Mesothelial cell of epicardium (in vitro differentiated cells): ENCODE measurements around the gene PPM1D. TPM values are rescaled to one million over a fixed set of nuclear protein-coding genes. Genes with fewer than 3 reads are reported as not detected.
"Not testable (repeated sequence)": the region's sequence is repeated elsewhere in the genome, so short reads cannot be mapped to it uniquely, and the experiment has no call there.

Experiments used
- DNase-seq, 2 experiments: peaks; one replicate each; pipeline ENCODE4 v3.0.0; 2021; ENCODE audit warnings: low spot score in 2 of 2; ENCODE audit not compliant: unreplicated experiment in 2 of 2
- H3K27ac Mint-ChIP-seq: 2 replicates; pipeline ENCODE4 v1.8.0; 2021; ENCODE audit warnings: mixed read lengths
- H3K27me3 Mint-ChIP-seq: 2 replicates; pipeline ENCODE4 v1.8.0; 2021; ENCODE audit warnings: low read depth, mixed read lengths
- H3K36me3 Mint-ChIP-seq: 2 replicates; pipeline ENCODE4 v1.8.0; 2021; ENCODE audit warnings: mixed read lengths
- H3K4me1 Mint-ChIP-seq: 2 replicates; pipeline ENCODE4 v1.8.0; 2021; ENCODE audit warnings: mixed read lengths
- H3K4me3 Mint-ChIP-seq: 2 replicates; pipeline ENCODE4 v1.8.0; 2021; ENCODE audit warnings: mild to moderate bottlenecking, moderate library complexity, mixed read lengths
- H3K9me3 Mint-ChIP-seq: 2 replicates; pipeline ENCODE4 v1.8.0; 2021; ENCODE audit warnings: mixed read lengths
- total RNA-seq: library from RNA; stranded (reverse); gene quantifications from 3 replicates; pipeline ENCODE4 v1.2.1, GENCODE V29; 2021
- TF ChIP-seq, protein P1 (sequence below): fragments of 200-600 bp; sonication (generic); IDR thresholded peaks from one replicate; pipeline ENCODE4 v1.5.0; 2021; ENCODE audit warnings: antibody characterized with exemption; ENCODE audit not compliant: unreplicated experiment

PPM1D gene
- total RNA-seq, 1 donor from 2014 or later: 26.7 TPM

DNA sequence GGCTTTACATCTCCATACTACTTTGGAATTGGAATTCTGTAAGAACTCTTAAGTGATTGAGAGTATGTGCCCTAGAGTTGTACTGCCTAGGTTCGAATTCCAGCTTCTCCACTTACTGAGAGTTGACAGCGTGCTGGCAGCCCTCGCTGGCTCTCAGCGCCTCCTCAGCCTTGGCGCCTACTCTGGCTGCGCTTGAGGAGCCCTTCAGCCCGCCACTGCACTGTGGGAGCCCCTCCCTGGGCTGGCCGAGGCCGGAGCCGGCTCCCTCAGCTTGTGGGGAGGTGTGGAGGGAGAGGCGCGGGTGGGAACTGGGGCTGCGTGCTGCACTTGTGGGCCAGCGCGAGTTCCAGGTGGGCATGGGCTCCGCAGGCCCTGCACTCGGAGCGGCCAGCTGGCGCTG, 13.3 kb downstream of the PPM1D start:
- Mint-ChIP-seq H3K4me3 (no peak overlapping the region), H3K9me3 (no peaks in the 10 kb centered on the region), H3K27ac (no peak overlapping the region), H3K36me3 (no peaks in the 10 kb centered on the region), H3K27me3 (no peaks in the 10 kb centered on the region), H3K4me1 (peaks cover 2% of the 10 kb centered on the region)
- no peak for DNase-seq
- TF ChIP-seq, protein P1, sequence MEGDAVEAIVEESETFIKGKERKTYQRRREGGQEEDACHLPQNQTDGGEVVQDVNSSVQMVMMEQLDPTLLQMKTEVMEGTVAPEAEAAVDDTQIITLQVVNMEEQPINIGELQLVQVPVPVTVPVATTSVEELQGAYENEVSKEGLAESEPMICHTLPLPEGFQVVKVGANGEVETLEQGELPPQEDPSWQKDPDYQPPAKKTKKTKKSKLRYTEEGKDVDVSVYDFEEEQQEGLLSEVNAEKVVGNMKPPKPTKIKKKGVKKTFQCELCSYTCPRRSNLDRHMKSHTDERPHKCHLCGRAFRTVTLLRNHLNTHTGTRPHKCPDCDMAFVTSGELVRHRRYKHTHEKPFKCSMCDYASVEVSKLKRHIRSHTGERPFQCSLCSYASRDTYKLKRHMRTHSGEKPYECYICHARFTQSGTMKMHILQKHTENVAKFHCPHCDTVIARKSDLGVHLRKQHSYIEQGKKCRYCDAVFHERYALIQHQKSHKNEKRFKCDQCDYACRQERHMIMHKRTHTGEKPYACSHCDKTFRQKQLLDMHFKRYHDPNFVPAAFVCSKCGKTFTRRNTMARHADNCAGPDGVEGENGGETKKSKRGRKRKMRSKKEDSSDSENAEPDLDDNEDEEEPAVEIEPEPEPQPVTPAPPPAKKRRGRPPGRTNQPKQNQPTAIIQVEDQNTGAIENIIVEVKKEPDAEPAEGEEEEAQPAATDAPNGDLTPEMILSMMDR: no peak

- H3K9me3 Mint-ChIP-seq, H3K4me1 Mint-ChIP-seq, H3K27me3 Mint-ChIP-seq, H3K27ac Mint-ChIP-seq, H3K36me3 Mint-ChIP-seq, H3K4me3 Mint-ChIP-seq, DNase-seq: not testable (repeated sequence)
Observed at GRCh38 chr17:60613796-60614195, 13.8 kb downstream of the PPM1D start.

DNA sequence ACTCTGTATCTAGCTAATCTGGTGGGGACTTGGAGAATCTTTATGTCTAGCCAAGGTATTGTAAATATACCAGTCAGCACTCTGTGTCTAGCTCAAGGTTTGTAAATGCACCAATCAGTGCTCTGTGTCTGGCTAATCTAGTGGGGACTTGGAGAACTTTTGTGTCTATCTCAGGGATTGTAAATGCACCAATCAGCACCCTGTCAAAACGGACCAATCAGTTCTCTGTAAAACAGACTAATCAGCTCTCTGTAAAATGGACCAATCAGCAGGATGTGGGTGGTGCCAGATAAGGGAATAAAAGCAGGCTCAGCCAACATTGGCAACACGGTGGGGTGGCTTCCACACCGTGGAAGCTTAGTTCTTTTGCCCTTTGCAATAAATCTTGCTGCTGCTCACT, 14.3 kb downstream of the PPM1D start:
- DNase-seq, H3K9me3 Mint-ChIP-seq, H3K27me3 Mint-ChIP-seq, H3K36me3 Mint-ChIP-seq, H3K4me3 Mint-ChIP-seq, H3K4me1 Mint-ChIP-seq: not testable (repeated sequence)
- H3K27ac Mint-ChIP-seq: peak overlapping the region; percentile 14

GRCh38 chr17:60615108-60615507, 15.1 kb downstream of the PPM1D start:
- peaks cover 10% of the 10 kb centered on the region for H3K4me1 Mint-ChIP-seq
- H3K36me3 Mint-ChIP-seq: no peaks in the 10 kb centered on the region
- H3K27ac Mint-ChIP-seq: no peak overlapping the region
- H3K4me3 Mint-ChIP-seq: no peak overlapping the region
- H3K9me3 Mint-ChIP-seq: no peaks in the 10 kb centered on the region
- DNase-seq: no peak
- no peaks in the 10 kb centered on the region for H3K27me3 Mint-ChIP-seq
- TF ChIP-seq, protein P1: no peak

- Mint-ChIP-seq H3K4me1 (peaks cover 10% of the 10 kb centered on the region), H3K27ac (no peak overlapping the region), H3K36me3 (no peaks in the 10 kb centered on the region), H3K9me3 (no peaks in the 10 kb centered on the region), H3K27me3 (no peaks in the 10 kb centered on the region), H3K4me3 (no peak overlapping the region)
- TF ChIP-seq, protein P1: no peak
- DNase-seq: no peak
Observed at GRCh38 chr17:60615840-60616239, 15.8 kb downstream of the PPM1D start.

DNA sequence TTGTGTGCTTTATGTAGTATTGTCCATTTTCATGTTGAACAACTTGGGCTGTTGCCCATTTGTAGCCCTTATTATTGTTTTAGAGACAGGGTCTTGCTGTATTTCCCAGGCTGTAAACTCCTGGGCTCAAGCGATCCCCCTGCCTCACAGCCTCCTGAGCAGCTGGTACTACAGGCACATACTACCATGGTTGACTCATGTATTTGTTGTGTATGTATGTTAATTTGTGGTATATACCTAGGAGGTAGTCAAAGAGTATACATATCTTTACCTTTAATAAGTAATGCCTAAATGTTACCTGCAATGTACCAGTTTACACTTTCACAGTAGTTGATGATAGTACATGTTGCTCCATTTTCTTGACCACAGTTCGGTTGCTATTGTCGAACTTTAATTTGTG, 18.1 kb downstream of the PPM1D start:
- Mint-ChIP-seq H3K9me3 (no peaks in the 10 kb centered on the region), H3K36me3 (peaks cover 1% of the 10 kb centered on the region)

More for the DNA sequence above, 18.1 kb downstream of the PPM1D start:
- no peak for DNase-seq
- Mint-ChIP-seq H3K27ac (peak overlapping the region; percentile 29), H3K4me1 (peaks cover 8% of the 10 kb centered on the region), H3K4me3 (no peak overlapping the region), H3K27me3 (no peaks in the 10 kb centered on the region)
- TF ChIP-seq, protein P1: no peak
